ENCODE results near the gene SEMA6B.
"Not testable (repeated sequence)": the region's sequence is repeated elsewhere in the genome, so short reads cannot be mapped to it uniquely, and the experiment has no call there.

The SEMA6B gene

GRCh38 chr19:4559569-4559968, at the start of gene SEMA6B:
TSS of gene SEMA6B (minus strand) at chr19:4559684. CDS start at chr19:4558457, 1,227 bp downstream.
- DNase-seq, result no peak

GRCh38 chr19:4606921-4607678, 47.6 kb upstream of the SEMA6B start:
- DNase-seq, result peak; percentile 78

GRCh38 chr19:4606181-4606580, 46.7 kb upstream of the SEMA6B start:
- no peak for DNase-seq

GRCh38 chr19:4604912-4605311, 45.4 kb upstream of the SEMA6B start:
- no peak for DNase-seq

- no peak for DNase-seq
These were observed 43.4 kb upstream of the SEMA6B start for GRCh38 chr19:4602915-4603314.

- DNase-seq, result no peak
These were observed 42.8 kb upstream of the SEMA6B start for GRCh38 chr19:4602173-4602788.

GRCh38 chr19:4600893-4601292, 41.4 kb upstream of the SEMA6B start:
- DNase-seq, result no peak

- DNase-seq, result no peak
These were observed 40.6 kb upstream of the SEMA6B start for GRCh38 chr19:4600082-4600481.

GRCh38 chr19:4598712-4599111, 39.2 kb upstream of the SEMA6B start:
- DNase-seq, result no peak

GRCh38 chr19:4597975-4598671, 38.6 kb upstream of the SEMA6B start:
- peak; percentile 71 for DNase-seq

- no peak for DNase-seq
These were observed 37.9 kb upstream of the SEMA6B start for GRCh38 chr19:4597278-4597974.

- DNase-seq, result no peak
These were observed 36.8 kb upstream of the SEMA6B start for GRCh38 chr19:4596033-4596904.

GRCh38 chr19:4595158-4595557, 35.7 kb upstream of the SEMA6B start:
- not testable (repeated sequence) for DNase-seq

- DNase-seq, result no peak
These were observed 34.7 kb upstream of the SEMA6B start for GRCh38 chr19:4594201-4594600.

GRCh38 chr19:4593409-4593851, 33.9 kb upstream of the SEMA6B start:
- no peak for DNase-seq

GRCh38 chr19:4592445-4592844, 33.0 kb upstream of the SEMA6B start:
- DNase-seq, result no peak

GRCh38 chr19:4591320-4591719, 31.8 kb upstream of the SEMA6B start:
- DNase-seq, result no peak

- DNase-seq, result no peak
These were observed 31.1 kb upstream of the SEMA6B start for GRCh38 chr19:4590559-4590958.

GRCh38 chr19:4589579-4590410, 30.3 kb upstream of the SEMA6B start:
- DNase-seq, result no peak

GRCh38 chr19:4588291-4588761, 28.8 kb upstream of the SEMA6B start:
- no peak for DNase-seq

GRCh38 chr19:4587527-4587926, 28.0 kb upstream of the SEMA6B start:
- no peak for DNase-seq

All from NCI-H2171 (cell line).